Gastrocnemius medialis (tissue), 4 donors: ENCODE results near the gene NFIC.

Experiments used
- POLR2A ChIP-seq, 2 donors: fragments of 450-650 bp; IDR thresholded peaks; one replicate each; pipeline ENCODE4 v1.6.1; 2017; ENCODE audit warnings: antibody characterized with exemption in 2 of 2, mild to moderate bottlenecking in 2 of 2, moderate library complexity in 2 of 2
- TF ChIP-seq, protein P1 (sequence below), 5 experiments: fragments of 450-650 bp in 3 of 5; fragments of 200-600 bp in 2 of 5; sonication (generic) in 2 of 5; IDR thresholded peaks in 4 of 5; conservative IDR thresholded peaks in 1 of 5; 1 replicate in 4 of 5; 2 replicates in 1 of 5; pipeline ENCODE4 v1.5.1; 2016 to 2019; ENCODE audit warnings: antibody characterized with exemption in 5 of 5, mild to moderate bottlenecking in 3 of 5, moderate library complexity in 3 of 5

DNA sequence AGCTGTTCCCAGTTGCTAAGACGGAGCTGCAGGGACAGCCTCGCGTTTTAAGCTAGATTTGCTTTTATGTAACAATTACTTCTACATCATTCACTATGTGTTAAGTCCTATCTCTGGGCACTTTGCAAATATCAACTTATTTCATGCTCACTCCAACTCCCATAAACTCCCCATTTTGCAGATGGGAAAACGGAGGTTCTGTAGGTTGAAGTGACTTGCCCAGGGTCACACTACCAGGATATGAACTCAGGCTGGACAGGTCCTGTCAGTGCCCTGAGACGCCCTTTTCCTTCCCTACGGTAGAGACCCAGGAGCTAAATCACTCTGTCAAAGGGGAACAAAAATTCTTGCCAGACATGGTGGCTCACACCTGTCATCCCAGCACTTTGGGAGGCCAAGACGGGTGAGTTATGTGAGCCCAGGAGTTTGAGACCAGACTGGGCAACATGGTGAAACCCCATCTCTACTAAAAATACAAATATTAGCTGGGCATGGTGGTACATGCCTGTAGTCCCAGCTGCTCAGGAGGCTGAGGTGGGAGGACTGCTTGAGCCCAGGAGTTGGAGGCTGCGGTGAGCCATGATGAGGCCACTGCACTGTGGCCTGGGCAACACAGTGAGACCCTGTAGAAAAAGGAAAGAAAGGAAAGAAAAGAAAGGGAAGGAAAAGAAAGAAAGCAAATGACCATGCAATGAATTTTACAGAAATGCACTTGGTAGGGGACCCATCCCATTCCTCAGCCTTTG is 14.5 kb upstream of the NFIC start:
- TF ChIP-seq, protein P1, sequence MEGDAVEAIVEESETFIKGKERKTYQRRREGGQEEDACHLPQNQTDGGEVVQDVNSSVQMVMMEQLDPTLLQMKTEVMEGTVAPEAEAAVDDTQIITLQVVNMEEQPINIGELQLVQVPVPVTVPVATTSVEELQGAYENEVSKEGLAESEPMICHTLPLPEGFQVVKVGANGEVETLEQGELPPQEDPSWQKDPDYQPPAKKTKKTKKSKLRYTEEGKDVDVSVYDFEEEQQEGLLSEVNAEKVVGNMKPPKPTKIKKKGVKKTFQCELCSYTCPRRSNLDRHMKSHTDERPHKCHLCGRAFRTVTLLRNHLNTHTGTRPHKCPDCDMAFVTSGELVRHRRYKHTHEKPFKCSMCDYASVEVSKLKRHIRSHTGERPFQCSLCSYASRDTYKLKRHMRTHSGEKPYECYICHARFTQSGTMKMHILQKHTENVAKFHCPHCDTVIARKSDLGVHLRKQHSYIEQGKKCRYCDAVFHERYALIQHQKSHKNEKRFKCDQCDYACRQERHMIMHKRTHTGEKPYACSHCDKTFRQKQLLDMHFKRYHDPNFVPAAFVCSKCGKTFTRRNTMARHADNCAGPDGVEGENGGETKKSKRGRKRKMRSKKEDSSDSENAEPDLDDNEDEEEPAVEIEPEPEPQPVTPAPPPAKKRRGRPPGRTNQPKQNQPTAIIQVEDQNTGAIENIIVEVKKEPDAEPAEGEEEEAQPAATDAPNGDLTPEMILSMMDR (IDR thresholded peaks at IDR 0.05 in 4 of 5, conservative IDR thresholded peaks at IDR 0.05 in 1 of 5), result no peak
- no peak for TF ChIP-seq POLR2A (IDR thresholded peaks at IDR 0.05)
